ENCODE results near the gene PLXNC1.

The PLXNC1 gene

GRCh38 chr12:94338006-94338794 lies 189.8 kb downstream of the PLXNC1 start:
- H3K27ac ChIP-seq (ENCODE audit: low read length): no peak overlapping the region
- H3K4me3 ChIP-seq (ENCODE audit: low read length): no peak overlapping the region
- DNase-seq (ENCODE audit: low read depth, low spot score): no peak
- H3K36me3 ChIP-seq (ENCODE audit: control insufficient read depth, insufficient read depth, low read length): no peaks in the 10 kb centered on the region
- WGBS (ENCODE audit: insufficient coverage, insufficient read length): no CpG with 5 or more reads among the region's 4 CpGs
- H3K9me3 ChIP-seq (ENCODE audit: control insufficient read depth, insufficient read depth, low read length): no peaks in the 10 kb centered on the region
- no peaks in the 10 kb centered on the region for H3K4me1 ChIP-seq (ENCODE audit: control insufficient read depth, insufficient read depth, low read length)
- no peaks in the 10 kb centered on the region for H3K27me3 ChIP-seq (ENCODE audit: control insufficient read depth, insufficient read depth, low read length)

- WGBS (ENCODE audit: insufficient coverage, insufficient read length): no CpG with 5 or more reads among the region's 6 CpGs
- H3K36me3 ChIP-seq (ENCODE audit: control insufficient read depth, insufficient read depth, low read length): no peaks in the 10 kb centered on the region
- H3K9me3 ChIP-seq (ENCODE audit: control insufficient read depth, insufficient read depth, low read length): no peaks in the 10 kb centered on the region
- H3K27me3 ChIP-seq (ENCODE audit: control insufficient read depth, insufficient read depth, low read length): no peaks in the 10 kb centered on the region
- H3K4me3 ChIP-seq (ENCODE audit: low read length): no peak overlapping the region
- no peak overlapping the region for H3K27ac ChIP-seq (ENCODE audit: low read length)
- DNase-seq (ENCODE audit: low read depth, low spot score): no peak
- H3K4me1 ChIP-seq (ENCODE audit: control insufficient read depth, insufficient read depth, low read length): no peaks in the 10 kb centered on the region
Observed at GRCh38 chr12:94340573-94340972, 192.2 kb downstream of the PLXNC1 start.

- H3K4me3 ChIP-seq (ENCODE audit: low read length): no peak overlapping the region
- H3K36me3 ChIP-seq (ENCODE audit: control insufficient read depth, insufficient read depth, low read length): no peaks in the 10 kb centered on the region
- whole genome bisulfite sequencing (ENCODE audit: insufficient coverage, insufficient read length): no CpG with 5 or more reads among the region's 1 CpG
- H3K9me3 ChIP-seq (ENCODE audit: control insufficient read depth, insufficient read depth, low read length): no peaks in the 10 kb centered on the region
- no peaks in the 10 kb centered on the region for H3K4me1 ChIP-seq (ENCODE audit: control insufficient read depth, insufficient read depth, low read length)
- no peak overlapping the region for H3K27ac ChIP-seq (ENCODE audit: low read length)
- H3K27me3 ChIP-seq (ENCODE audit: control insufficient read depth, insufficient read depth, low read length): no peaks in the 10 kb centered on the region
- DNase-seq (ENCODE audit: low read depth, low spot score): no peak
Observed at GRCh38 chr12:94353130-94353529, 204.8 kb downstream of the PLXNC1 start.
